ENCODE data around the gene CYTIP. TPM values are rescaled to one million over a fixed set of nuclear protein-coding genes. Genes with fewer than 3 reads are reported as not detected.

The CYTIP gene
- total and polyA plus RNA-seq, 4 donors = 1.6 to 5.5 (median 2.1) TPM

DNA sequence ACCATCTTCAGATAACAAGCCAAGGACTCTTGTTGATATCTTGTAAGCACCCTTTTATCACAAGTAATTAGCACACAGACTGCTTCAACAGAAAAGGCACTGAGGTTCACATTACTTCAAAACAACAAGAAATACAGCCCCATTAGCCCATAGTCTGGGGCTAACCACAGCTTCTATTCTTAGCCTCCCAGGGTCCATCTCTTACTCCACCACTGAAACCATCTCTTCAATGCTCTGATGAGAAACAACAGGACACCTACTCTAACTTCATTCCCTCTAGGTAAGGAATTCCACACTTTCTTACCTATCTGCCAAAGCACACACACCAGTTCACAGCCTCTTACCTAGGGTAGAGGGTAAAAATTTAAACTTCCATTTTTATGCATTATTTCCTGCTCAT, 26.4 kb upstream of the CYTIP start:
- Histone ChIP-seq H3K9me3 (ENCODE audit: control insufficient read depth in 4 of 4, low read length in 3 of 4) (no peaks in the 10 kb centered on the region), H3K36me3 (ENCODE audit: control insufficient read depth in 4 of 4, insufficient read depth in 3 of 4, low read depth in 1 of 4, low read length in 3 of 4) (no peaks in the 10 kb centered on the region), H3K9ac (ENCODE audit: low read depth in 1 of 2, low read length in 2 of 2) (no peak overlapping the region), H3K4me3 (ENCODE audit: low read depth in 1 of 3, low read length in 3 of 3) (no peak overlapping the region), H3K27ac (ENCODE audit: low read depth in 1 of 2, low read length in 2 of 2) (no peak overlapping the region), H3K4me1 (ENCODE audit: control insufficient read depth in 4 of 4, insufficient read depth in 4 of 4, low read length in 3 of 4) (no peaks in the 10 kb centered on the region), H3K27me3 (ENCODE audit: control insufficient read depth in 4 of 4, insufficient read depth in 4 of 4, low read length in 3 of 4) (no peaks in the 10 kb centered on the region)
- TF ChIP-seq, protein P1, sequence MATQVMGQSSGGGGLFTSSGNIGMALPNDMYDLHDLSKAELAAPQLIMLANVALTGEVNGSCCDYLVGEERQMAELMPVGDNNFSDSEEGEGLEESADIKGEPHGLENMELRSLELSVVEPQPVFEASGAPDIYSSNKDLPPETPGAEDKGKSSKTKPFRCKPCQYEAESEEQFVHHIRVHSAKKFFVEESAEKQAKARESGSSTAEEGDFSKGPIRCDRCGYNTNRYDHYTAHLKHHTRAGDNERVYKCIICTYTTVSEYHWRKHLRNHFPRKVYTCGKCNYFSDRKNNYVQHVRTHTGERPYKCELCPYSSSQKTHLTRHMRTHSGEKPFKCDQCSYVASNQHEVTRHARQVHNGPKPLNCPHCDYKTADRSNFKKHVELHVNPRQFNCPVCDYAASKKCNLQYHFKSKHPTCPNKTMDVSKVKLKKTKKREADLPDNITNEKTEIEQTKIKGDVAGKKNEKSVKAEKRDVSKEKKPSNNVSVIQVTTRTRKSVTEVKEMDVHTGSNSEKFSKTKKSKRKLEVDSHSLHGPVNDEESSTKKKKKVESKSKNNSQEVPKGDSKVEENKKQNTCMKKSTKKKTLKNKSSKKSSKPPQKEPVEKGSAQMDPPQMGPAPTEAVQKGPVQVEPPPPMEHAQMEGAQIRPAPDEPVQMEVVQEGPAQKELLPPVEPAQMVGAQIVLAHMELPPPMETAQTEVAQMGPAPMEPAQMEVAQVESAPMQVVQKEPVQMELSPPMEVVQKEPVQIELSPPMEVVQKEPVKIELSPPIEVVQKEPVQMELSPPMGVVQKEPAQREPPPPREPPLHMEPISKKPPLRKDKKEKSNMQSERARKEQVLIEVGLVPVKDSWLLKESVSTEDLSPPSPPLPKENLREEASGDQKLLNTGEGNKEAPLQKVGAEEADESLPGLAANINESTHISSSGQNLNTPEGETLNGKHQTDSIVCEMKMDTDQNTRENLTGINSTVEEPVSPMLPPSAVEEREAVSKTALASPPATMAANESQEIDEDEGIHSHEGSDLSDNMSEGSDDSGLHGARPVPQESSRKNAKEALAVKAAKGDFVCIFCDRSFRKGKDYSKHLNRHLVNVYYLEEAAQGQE (IDR thresholded peaks at IDR 0.05) = no peak
- TF ChIP-seq SP1 (IDR thresholded peaks at IDR 0.05) (no peak), FOXA1 (IDR thresholded peaks at IDR 0.05) (no peak), JUND (IDR thresholded peaks at IDR 0.05) (no peak), HNF4A (conservative IDR thresholded peaks at IDR 0.05) (no peak), RXRA (IDR thresholded peaks at IDR 0.05) (no peak)
- TF ChIP-seq, protein P2, sequence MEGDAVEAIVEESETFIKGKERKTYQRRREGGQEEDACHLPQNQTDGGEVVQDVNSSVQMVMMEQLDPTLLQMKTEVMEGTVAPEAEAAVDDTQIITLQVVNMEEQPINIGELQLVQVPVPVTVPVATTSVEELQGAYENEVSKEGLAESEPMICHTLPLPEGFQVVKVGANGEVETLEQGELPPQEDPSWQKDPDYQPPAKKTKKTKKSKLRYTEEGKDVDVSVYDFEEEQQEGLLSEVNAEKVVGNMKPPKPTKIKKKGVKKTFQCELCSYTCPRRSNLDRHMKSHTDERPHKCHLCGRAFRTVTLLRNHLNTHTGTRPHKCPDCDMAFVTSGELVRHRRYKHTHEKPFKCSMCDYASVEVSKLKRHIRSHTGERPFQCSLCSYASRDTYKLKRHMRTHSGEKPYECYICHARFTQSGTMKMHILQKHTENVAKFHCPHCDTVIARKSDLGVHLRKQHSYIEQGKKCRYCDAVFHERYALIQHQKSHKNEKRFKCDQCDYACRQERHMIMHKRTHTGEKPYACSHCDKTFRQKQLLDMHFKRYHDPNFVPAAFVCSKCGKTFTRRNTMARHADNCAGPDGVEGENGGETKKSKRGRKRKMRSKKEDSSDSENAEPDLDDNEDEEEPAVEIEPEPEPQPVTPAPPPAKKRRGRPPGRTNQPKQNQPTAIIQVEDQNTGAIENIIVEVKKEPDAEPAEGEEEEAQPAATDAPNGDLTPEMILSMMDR (IDR thresholded peaks at IDR 0.05; ENCODE audit: low read depth, low read length, missing input control) = no peak
- TF ChIP-seq, protein P3, sequence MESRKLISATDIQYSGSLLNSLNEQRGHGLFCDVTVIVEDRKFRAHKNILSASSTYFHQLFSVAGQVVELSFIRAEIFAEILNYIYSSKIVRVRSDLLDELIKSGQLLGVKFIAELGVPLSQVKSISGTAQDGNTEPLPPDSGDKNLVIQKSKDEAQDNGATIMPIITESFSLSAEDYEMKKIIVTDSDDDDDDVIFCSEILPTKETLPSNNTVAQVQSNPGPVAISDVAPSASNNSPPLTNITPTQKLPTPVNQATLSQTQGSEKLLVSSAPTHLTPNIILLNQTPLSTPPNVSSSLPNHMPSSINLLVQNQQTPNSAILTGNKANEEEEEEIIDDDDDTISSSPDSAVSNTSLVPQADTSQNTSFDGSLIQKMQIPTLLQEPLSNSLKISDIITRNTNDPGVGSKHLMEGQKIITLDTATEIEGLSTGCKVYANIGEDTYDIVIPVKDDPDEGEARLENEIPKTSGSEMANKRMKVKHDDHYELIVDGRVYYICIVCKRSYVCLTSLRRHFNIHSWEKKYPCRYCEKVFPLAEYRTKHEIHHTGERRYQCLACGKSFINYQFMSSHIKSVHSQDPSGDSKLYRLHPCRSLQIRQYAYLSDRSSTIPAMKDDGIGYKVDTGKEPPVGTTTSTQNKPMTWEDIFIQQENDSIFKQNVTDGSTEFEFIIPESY (IDR thresholded peaks at IDR 0.05) = no peak
- DNase-seq (ENCODE audit: low spot score) = no peak

DNA sequence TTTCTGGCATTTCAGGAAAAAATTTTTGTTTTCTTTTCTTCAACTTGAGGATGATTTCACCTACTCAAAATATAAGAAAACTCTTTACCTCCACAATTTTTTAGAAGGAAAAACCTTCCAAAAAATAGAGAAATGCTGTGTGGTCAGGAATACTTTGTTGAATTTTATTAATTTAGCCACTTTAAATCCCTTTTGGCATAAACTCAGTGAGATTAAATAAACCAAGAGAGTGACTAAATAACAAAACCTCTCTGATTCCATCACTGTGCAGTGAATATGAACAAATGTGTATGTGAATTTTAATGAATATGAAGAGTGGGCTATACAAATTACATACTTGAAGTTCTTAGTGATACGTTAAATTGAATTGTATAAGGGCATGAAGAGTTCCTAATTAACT, 25.8 kb upstream of the CYTIP start:
- no peak for DNase-seq (ENCODE audit: low spot score)
- Histone ChIP-seq H3K9ac (ENCODE audit: low read depth in 1 of 2, low read length in 2 of 2) (no peak overlapping the region), H3K27ac (ENCODE audit: low read depth in 1 of 2, low read length in 2 of 2) (no peak overlapping the region), H3K36me3 (ENCODE audit: control insufficient read depth in 4 of 4, insufficient read depth in 3 of 4, low read depth in 1 of 4, low read length in 3 of 4) (no peaks in the 10 kb centered on the region), H3K27me3 (ENCODE audit: control insufficient read depth in 4 of 4, insufficient read depth in 4 of 4, low read length in 3 of 4) (no peaks in the 10 kb centered on the region), H3K4me1 (ENCODE audit: control insufficient read depth in 4 of 4, insufficient read depth in 4 of 4, low read length in 3 of 4) (no peaks in the 10 kb centered on the region), H3K9me3 (ENCODE audit: control insufficient read depth in 4 of 4, low read length in 3 of 4) (no peaks in the 10 kb centered on the region), H3K4me3 (ENCODE audit: low read depth in 1 of 3, low read length in 3 of 3) (no peak overlapping the region)
- 81% methylated on average over 1 of the region's 1 CpG for WGBS
- TF ChIP-seq SP1 (IDR thresholded peaks at IDR 0.05) = no peak
- TF ChIP-seq, protein P1 (IDR thresholded peaks at IDR 0.05) = no peak
- no peak for TF ChIP-seq YY1 (IDR thresholded peaks at IDR 0.05)
- no peak for TF ChIP-seq HNF4G (IDR thresholded peaks at IDR 0.05)
- no peak for TF ChIP-seq RXRA (IDR thresholded peaks at IDR 0.05)
- no peak for TF ChIP-seq FOXA1 (IDR thresholded peaks at IDR 0.05)
- TF ChIP-seq JUND (IDR thresholded peaks at IDR 0.05) = no peak
- no peak for TF ChIP-seq NR2F2 (IDR thresholded peaks at IDR 0.05)
- no peak for TF ChIP-seq GABPA (IDR thresholded peaks at IDR 0.05 in 1 of 2, conservative IDR thresholded peaks at IDR 0.05 in 1 of 2)
- TF ChIP-seq EGR1 (IDR thresholded peaks at IDR 0.05; ENCODE audit: low read depth in 2 of 2) = no peak
- TF ChIP-seq, protein P4, sequence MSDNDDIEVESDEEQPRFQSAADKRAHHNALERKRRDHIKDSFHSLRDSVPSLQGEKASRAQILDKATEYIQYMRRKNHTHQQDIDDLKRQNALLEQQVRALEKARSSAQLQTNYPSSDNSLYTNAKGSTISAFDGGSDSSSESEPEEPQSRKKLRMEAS (IDR thresholded peaks at IDR 0.05) = no peak
- TF ChIP-seq TAF1 (conservative IDR thresholded peaks at IDR 0.05) = no peak
- no peak for TF ChIP-seq HNF4A (conservative IDR thresholded peaks at IDR 0.05)
- TF ChIP-seq, protein P5, sequence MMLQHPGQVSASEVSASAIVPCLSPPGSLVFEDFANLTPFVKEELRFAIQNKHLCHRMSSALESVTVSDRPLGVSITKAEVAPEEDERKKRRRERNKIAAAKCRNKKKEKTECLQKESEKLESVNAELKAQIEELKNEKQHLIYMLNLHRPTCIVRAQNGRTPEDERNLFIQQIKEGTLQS (IDR thresholded peaks at IDR 0.05) = no peak
- TF ChIP-seq, protein P3 (IDR thresholded peaks at IDR 0.05) = no peak

All from liver (tissue), 9 donors.